RWPE2 (cell line): Measurements from ENCODE around the gene COQ8B.
"Not testable (repeated sequence)": the region's sequence is repeated elsewhere in the genome, so short reads cannot be mapped to it uniquely, and the experiment has no call there.

ENCODE experiments used
- ATAC-seq: fragments of 200-7000 bp; cut with Tn5 transposase; 3 replicates; pipeline ENCODE4 v1.9.1; 2021; ENCODE audit warnings: low read depth
- DNase-seq: peaks from one replicate; pipeline ENCODE4 v3.0.0-alpha.2; 2020; ENCODE audit warnings: low spot score
- H3K27ac ChIP-seq: fragments of 450-650 bp; 2 replicates; pipeline ENCODE4 v1.5.1; 2017; ENCODE audit warnings: mild to moderate bottlenecking; ENCODE audit not compliant: poor library complexity, severe bottlenecking
- H3K27me3 ChIP-seq: fragments of 250-450 bp; sonication (Bioruptor Pico); 2 replicates; pipeline ENCODE4 v1.5.1; 2021; ENCODE audit warnings: mild to moderate bottlenecking, moderate library complexity; ENCODE audit not compliant: insufficient read depth, poor library complexity, severe bottlenecking
- H3K36me3 ChIP-seq: fragments of 250-450 bp; sonication (Bioruptor Pico); 2 replicates; pipeline ENCODE4 v1.5.1; 2020; ENCODE audit warnings: low read depth, mild to moderate bottlenecking, moderate library complexity
- H3K4me1 ChIP-seq: fragments of 250-450 bp; sonication (Bioruptor Pico); 2 replicates; pipeline ENCODE4 v1.5.1; 2021; ENCODE audit warnings: mild to moderate bottlenecking, moderate library complexity; ENCODE audit not compliant: insufficient read depth, poor library complexity, severe bottlenecking
- H3K4me3 ChIP-seq: fragments of 250-450 bp; sonication (Bioruptor Pico); 2 replicates; pipeline ENCODE4 v1.5.1; 2021; ENCODE audit warnings: mild to moderate bottlenecking, moderate library complexity; ENCODE audit not compliant: severe bottlenecking
- H3K9me3 ChIP-seq: fragments of 250-450 bp; sonication (Bioruptor Pico); 2 replicates; pipeline ENCODE4 v1.5.1; 2021; ENCODE audit warnings: mild to moderate bottlenecking, moderate library complexity; ENCODE audit not compliant: severe bottlenecking
- TF ChIP-seq, protein P1 (sequence below): fragments of 450-650 bp; IDR thresholded peaks from one replicate; pipeline ENCODE4 v1.5.1; 2017; ENCODE audit warnings: mild to moderate bottlenecking, moderate library complexity; ENCODE audit not compliant: poor library complexity, severe bottlenecking

COQ8B gene

DNA sequence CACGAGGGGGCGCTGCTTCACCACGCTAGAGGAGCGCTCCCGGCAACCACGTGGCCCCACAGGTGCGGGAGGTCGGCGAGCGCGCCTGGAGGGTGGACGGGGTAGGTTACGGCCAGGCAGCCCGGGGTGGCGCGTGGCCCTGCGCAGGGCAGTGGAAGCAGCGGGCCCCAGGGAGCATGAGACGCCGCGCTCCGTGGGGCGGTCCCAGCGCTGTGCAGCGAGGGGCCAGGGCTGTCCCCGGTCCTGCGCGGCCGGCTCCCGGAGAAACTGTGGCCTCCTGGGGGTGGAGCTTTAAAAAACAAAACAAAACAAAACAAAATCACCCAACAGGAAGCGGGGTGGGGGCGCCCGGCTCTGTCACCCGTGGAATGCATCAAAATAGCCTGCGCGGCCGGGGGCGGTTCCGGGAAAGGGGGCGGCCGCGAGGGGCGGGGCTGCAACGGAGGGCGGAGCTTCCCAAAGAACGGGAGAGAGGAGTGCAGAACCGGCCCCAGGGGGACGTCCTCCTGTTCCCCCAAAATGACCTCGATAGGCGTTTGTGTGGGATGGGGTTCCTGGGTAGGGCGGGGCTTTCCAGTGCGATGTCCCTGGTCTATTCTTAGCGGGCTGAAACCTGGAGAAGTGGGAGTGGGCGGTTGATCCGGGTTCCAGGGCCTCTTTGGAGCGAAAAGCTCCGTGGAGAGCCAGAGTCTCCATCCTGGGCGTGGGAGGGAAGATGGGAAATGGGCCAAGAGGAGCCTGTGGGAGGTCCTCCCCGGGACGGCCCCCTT, 53.6 kb downstream of the COQ8B start:
- H3K27ac ChIP-seq = no peak overlapping the region
- TF ChIP-seq, protein P1, sequence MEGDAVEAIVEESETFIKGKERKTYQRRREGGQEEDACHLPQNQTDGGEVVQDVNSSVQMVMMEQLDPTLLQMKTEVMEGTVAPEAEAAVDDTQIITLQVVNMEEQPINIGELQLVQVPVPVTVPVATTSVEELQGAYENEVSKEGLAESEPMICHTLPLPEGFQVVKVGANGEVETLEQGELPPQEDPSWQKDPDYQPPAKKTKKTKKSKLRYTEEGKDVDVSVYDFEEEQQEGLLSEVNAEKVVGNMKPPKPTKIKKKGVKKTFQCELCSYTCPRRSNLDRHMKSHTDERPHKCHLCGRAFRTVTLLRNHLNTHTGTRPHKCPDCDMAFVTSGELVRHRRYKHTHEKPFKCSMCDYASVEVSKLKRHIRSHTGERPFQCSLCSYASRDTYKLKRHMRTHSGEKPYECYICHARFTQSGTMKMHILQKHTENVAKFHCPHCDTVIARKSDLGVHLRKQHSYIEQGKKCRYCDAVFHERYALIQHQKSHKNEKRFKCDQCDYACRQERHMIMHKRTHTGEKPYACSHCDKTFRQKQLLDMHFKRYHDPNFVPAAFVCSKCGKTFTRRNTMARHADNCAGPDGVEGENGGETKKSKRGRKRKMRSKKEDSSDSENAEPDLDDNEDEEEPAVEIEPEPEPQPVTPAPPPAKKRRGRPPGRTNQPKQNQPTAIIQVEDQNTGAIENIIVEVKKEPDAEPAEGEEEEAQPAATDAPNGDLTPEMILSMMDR = peak; percentile 97
- peaks cover 3% of the 10 kb centered on the region; the same call in 1 of the 2 replicates for H3K36me3 ChIP-seq
- ATAC-seq (peak; percentile 77), DNase-seq (peak; percentile 84)
- H3K27me3 ChIP-seq = no peaks in the 10 kb centered on the region
- peaks cover 13% of the 10 kb centered on the region for H3K4me1 ChIP-seq
- no peaks in the 10 kb centered on the region for H3K9me3 ChIP-seq
- peak overlapping the region; percentile 49 for H3K4me3 ChIP-seq

GRCh38 chr19:40661616-40662015, 55.1 kb downstream of the COQ8B start:
- no peak overlapping the region for H3K4me3 ChIP-seq
- no peaks in the 10 kb centered on the region for H3K27me3 ChIP-seq
- peaks cover 9% of the 10 kb centered on the region for H3K4me1 ChIP-seq
- H3K36me3 ChIP-seq = no peaks in the 10 kb centered on the region; the same call in 1 of the 2 replicates
- no peaks in the 10 kb centered on the region for H3K9me3 ChIP-seq
- no peak for ATAC-seq
- H3K27ac ChIP-seq = no peak overlapping the region
- TF ChIP-seq, protein P1 = no peak
- no peak for DNase-seq

GRCh38 chr19:40659566-40659965, 57.1 kb downstream of the COQ8B start:
- H3K9me3 ChIP-seq = no peaks in the 10 kb centered on the region
- H3K27ac ChIP-seq = no peak overlapping the region
- no peak overlapping the region for H3K4me3 ChIP-seq
- no peaks in the 10 kb centered on the region for H3K36me3 ChIP-seq
- DNase-seq (no peak), ATAC-seq (no peak)
- no peaks in the 10 kb centered on the region for H3K4me1 ChIP-seq
- TF ChIP-seq, protein P1 = no peak
- no peaks in the 10 kb centered on the region for H3K27me3 ChIP-seq

DNA sequence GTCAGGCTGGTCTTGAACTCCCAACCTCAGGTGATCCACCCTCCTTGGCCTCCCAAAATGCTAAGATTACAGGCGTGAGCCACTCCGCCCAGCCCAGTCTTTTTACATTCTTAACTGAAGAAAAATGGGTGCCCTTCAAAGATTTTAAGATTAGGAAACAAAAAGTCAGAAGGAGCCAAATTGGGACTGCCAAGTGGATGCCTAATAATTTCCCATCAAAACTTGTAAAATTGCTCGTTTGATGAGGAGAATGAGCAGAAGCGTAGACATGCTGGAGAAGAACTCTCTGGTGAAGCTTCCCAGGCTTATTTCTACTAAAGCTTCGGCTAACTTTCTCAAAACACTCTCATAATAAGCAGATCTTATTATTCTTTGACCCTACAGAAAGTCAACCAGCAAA, 57.6 kb downstream of the COQ8B start:
- DNase-seq (no peak), ATAC-seq (no peak)
- no peak overlapping the region for H3K27ac ChIP-seq
- no peaks in the 10 kb centered on the region for H3K4me1 ChIP-seq
- H3K4me3 ChIP-seq = no peak overlapping the region
- no peaks in the 10 kb centered on the region for H3K9me3 ChIP-seq
- TF ChIP-seq, protein P1 = no peak
- no peaks in the 10 kb centered on the region for H3K36me3 ChIP-seq
- H3K27me3 ChIP-seq = no peaks in the 10 kb centered on the region

GRCh38 chr19:40658031-40658430, 58.7 kb downstream of the COQ8B start:
- Histone ChIP-seq H3K36me3 (no peaks in the 10 kb centered on the region), H3K9me3 (no peaks in the 10 kb centered on the region), H3K4me3 (no peak overlapping the region), H3K4me1 (no peaks in the 10 kb centered on the region), H3K27me3 (no peaks in the 10 kb centered on the region), H3K27ac (no peak overlapping the region)
- TF ChIP-seq, protein P1 = no peak
- ATAC-seq (no peak), DNase-seq (no peak)

GRCh38 chr19:40655684-40656083, 61.0 kb downstream of the COQ8B start:
- not testable (repeated sequence) for H3K36me3 ChIP-seq, ATAC-seq, H3K27ac ChIP-seq, H3K4me3 ChIP-seq, H3K4me1 ChIP-seq, H3K27me3 ChIP-seq, H3K9me3 ChIP-seq, DNase-seq

- not testable (repeated sequence) for ATAC-seq, DNase-seq, H3K4me3 ChIP-seq, H3K27ac ChIP-seq, H3K4me1 ChIP-seq, H3K9me3 ChIP-seq, H3K27me3 ChIP-seq, H3K36me3 ChIP-seq
Observed at GRCh38 chr19:40652303-40652702, 64.4 kb downstream of the COQ8B start.
